ENCODE results near the gene LCN9.

The LCN9 gene

GRCh38 chr9:135615666-135616618 lies 47.2 kb upstream of the LCN9 start:
- Histone ChIP-seq H4K20me1 (ENCODE audit: insufficient read depth, low read length) (no peaks in the 10 kb centered on the region), H3K27ac (ENCODE audit: low read length) (no peak overlapping the region), H3K79me2 (ENCODE audit: low read length) (no peaks in the 10 kb centered on the region), H3F3A (ENCODE audit: insufficient read depth, low read length) (no peaks in the 10 kb centered on the region), H3K4me3 (ENCODE audit: low read length) (no peak overlapping the region), H3K4me2 (ENCODE audit: low read depth, low read length) (no peak overlapping the region), H2AFZ (ENCODE audit: low read length) (no peak overlapping the region), H3K9me2 (replicated peaks; ENCODE audit: insufficient read depth, low read length) (no peaks in the 10 kb centered on the region), H3K27me3 (replicated peaks; ENCODE audit: insufficient read depth, low read length) (peaks cover 52% of the 10 kb centered on the region), H3K4me1 (ENCODE audit: low read length) (no peaks in the 10 kb centered on the region; the same call in 1 of the 2 replicates), H3K9ac (ENCODE audit: low read length) (no peak overlapping the region), H3K9me3 (replicated peaks; ENCODE audit: insufficient read depth, low read length) (no peaks in the 10 kb centered on the region), H3K36me3 (replicated peaks; ENCODE audit: insufficient read depth, low read length) (no peaks in the 10 kb centered on the region)
- TF ChIP-seq CTCF (IDR thresholded peaks at IDR 0.05; ENCODE audit: low read length), result no peak
- TF ChIP-seq EZH2 (optimal IDR thresholded peaks at IDR 0.05; ENCODE audit: low read depth, low read length), result no peak
- TF ChIP-seq EZH2phosphoT487 (IDR thresholded peaks at IDR 0.05; ENCODE audit: low read length), result no peak
- DNase-seq, result no peak

- Histone ChIP-seq H3K27me3 (replicated peaks; ENCODE audit: insufficient read depth, low read length) (peaks cover 54% of the 10 kb centered on the region), H3K9ac (ENCODE audit: low read length) (no peak overlapping the region), H3K4me1 (ENCODE audit: low read length) (peaks cover 7% of the 10 kb centered on the region; the same call in 1 of the 2 replicates), H3K79me2 (ENCODE audit: low read length) (no peaks in the 10 kb centered on the region), H3K9me3 (replicated peaks; ENCODE audit: insufficient read depth, low read length) (no peaks in the 10 kb centered on the region), H3K4me2 (ENCODE audit: low read depth, low read length) (no peak overlapping the region), H3K4me3 (ENCODE audit: low read length) (no peak overlapping the region), H2AFZ (ENCODE audit: low read length) (no peak overlapping the region), H4K20me1 (ENCODE audit: insufficient read depth, low read length) (no peaks in the 10 kb centered on the region), H3F3A (ENCODE audit: insufficient read depth, low read length) (no peaks in the 10 kb centered on the region), H3K27ac (ENCODE audit: low read length) (no peak overlapping the region), H3K9me2 (replicated peaks; ENCODE audit: insufficient read depth, low read length) (no peaks in the 10 kb centered on the region), H3K36me3 (replicated peaks; ENCODE audit: insufficient read depth, low read length) (no peaks in the 10 kb centered on the region)
- TF ChIP-seq CTCF (IDR thresholded peaks at IDR 0.05; ENCODE audit: low read length) (no peak), EZH2phosphoT487 (IDR thresholded peaks at IDR 0.05; ENCODE audit: low read length) (no peak)
- DNase-seq, result no peak
Observed at GRCh38 chr9:135616619-135617537, 46.2 kb upstream of the LCN9 start.

GRCh38 chr9:135617538-135617900 lies 45.6 kb upstream of the LCN9 start:
- peaks cover 10% of the 10 kb centered on the region for H3K4me1 ChIP-seq (ENCODE audit: low read length)

More at GRCh38 chr9:135617538-135617900, 45.6 kb upstream of the LCN9 start:
- peaks cover 55% of the 10 kb centered on the region for H3K27me3 ChIP-seq (replicated peaks; ENCODE audit: insufficient read depth, low read length)
- TF ChIP-seq EZH2 (optimal IDR thresholded peaks at IDR 0.05; ENCODE audit: low read depth, low read length), result no peak
- no peak for TF ChIP-seq CTCF (IDR thresholded peaks at IDR 0.05; ENCODE audit: low read length)
- no peak for TF ChIP-seq EZH2phosphoT487 (IDR thresholded peaks at IDR 0.05; ENCODE audit: low read length)
- H3K27ac ChIP-seq (ENCODE audit: low read length), result no peak overlapping the region
- no peak overlapping the region for H3K9ac ChIP-seq (ENCODE audit: low read length)
- no peak for DNase-seq
- H3K4me3 ChIP-seq (ENCODE audit: low read length), result no peak overlapping the region
- H3K36me3 ChIP-seq (replicated peaks; ENCODE audit: insufficient read depth, low read length), result no peaks in the 10 kb centered on the region
- no peaks in the 10 kb centered on the region for H3K9me2 ChIP-seq (replicated peaks; ENCODE audit: insufficient read depth, low read length)
- no peaks in the 10 kb centered on the region for H3F3A ChIP-seq (ENCODE audit: insufficient read depth, low read length)
- no peaks in the 10 kb centered on the region for H3K9me3 ChIP-seq (replicated peaks; ENCODE audit: insufficient read depth, low read length)
- no peak overlapping the region for H3K4me2 ChIP-seq (ENCODE audit: low read depth, low read length)
- no peak overlapping the region for H2AFZ ChIP-seq (ENCODE audit: low read length)
- H4K20me1 ChIP-seq (ENCODE audit: insufficient read depth, low read length), result no peaks in the 10 kb centered on the region
- H3K79me2 ChIP-seq (ENCODE audit: low read length), result no peaks in the 10 kb centered on the region

All from MM.1S (cell line).